Effector memory CD4-positive, alpha-beta T cell (primary cell): ENCODE data around the gene HSCB.
A peak's percentile ranks its signal among the peaks of the same experiment; 100 is the strongest.

Experiments
- DNase-seq, 3 donors: peaks; one replicate each; pipeline ENCODE4 v3.0.0-alpha.2; 2020
- H3K27ac ChIP-seq: 2 replicates; pipeline ENCODE4 v1.7.0; 2013; ENCODE audit warnings: mild to moderate bottlenecking, low read length, moderate library complexity; ENCODE audit not compliant: insufficient read depth, poor library complexity, severe bottlenecking
- H3K27me3 ChIP-seq: replicated peaks from 2 replicates; pipeline ENCODE4 v1.7.0; 2013; ENCODE audit warnings: mild to moderate bottlenecking, low read length; ENCODE audit not compliant: insufficient read depth, control insufficient read depth, poor library complexity, severe bottlenecking
- H3K36me3 ChIP-seq: 2 replicates; pipeline ENCODE4 v1.7.0; 2013; ENCODE audit warnings: mild to moderate bottlenecking, low read length, moderate library complexity; ENCODE audit not compliant: control insufficient read depth, insufficient read depth
- H3K4me1 ChIP-seq: 2 replicates; pipeline ENCODE4 v1.7.0; 2013; ENCODE audit warnings: low read length, mild to moderate bottlenecking; ENCODE audit not compliant: control insufficient read depth, insufficient read depth, poor library complexity, severe bottlenecking
- H3K4me3 ChIP-seq: 2 replicates; pipeline ENCODE4 v1.7.0; 2013; ENCODE audit warnings: low read length, low read depth, mild to moderate bottlenecking; ENCODE audit not compliant: insufficient read depth, poor library complexity, severe bottlenecking
- H3K9me3 ChIP-seq: 2 replicates; pipeline ENCODE4 v1.7.0; 2013; ENCODE audit warnings: mild to moderate bottlenecking, low read length, moderate library complexity; ENCODE audit not compliant: control insufficient read depth

The HSCB gene

GRCh38 chr22:28768701-28769393 lies 27.0 kb downstream of the HSCB start:
- no peak for DNase-seq

GRCh38 chr22:28769394-28770085 lies 27.7 kb downstream of the HSCB start:
- H3K36me3 ChIP-seq: no peaks in the 10 kb centered on the region
- no peak for DNase-seq
- H3K4me1 ChIP-seq: peaks cover 3% of the 10 kb centered on the region
- no peaks in the 10 kb centered on the region for H3K9me3 ChIP-seq
- no peak overlapping the region for H3K27ac ChIP-seq
- H3K27me3 ChIP-seq: no peaks in the 10 kb centered on the region
- H3K4me3 ChIP-seq: no peak overlapping the region

More at GRCh38 chr22:28768701-28769393, 27.0 kb downstream of the HSCB start:
- Histone ChIP-seq H3K27ac (no peak overlapping the region), H3K9me3 (no peaks in the 10 kb centered on the region), H3K27me3 (no peaks in the 10 kb centered on the region), H3K4me1 (peaks cover 3% of the 10 kb centered on the region), H3K36me3 (no peaks in the 10 kb centered on the region), H3K4me3 (no peak overlapping the region)

- Histone ChIP-seq H3K4me1 (peaks cover 3% of the 10 kb centered on the region), H3K36me3 (no peaks in the 10 kb centered on the region), H3K27me3 (no peaks in the 10 kb centered on the region), H3K27ac (no peak overlapping the region), H3K4me3 (no peak overlapping the region), H3K9me3 (no peaks in the 10 kb centered on the region)
- DNase-seq: no peak
Observed at GRCh38 chr22:28771195-28771791, 29.5 kb downstream of the HSCB start.

GRCh38 chr22:28772633-28773460 lies 31.0 kb downstream of the HSCB start, which contains the start of gene CCDC117:
Gene CCDC117, plus strand, starts transcription at chr22:28772695. Its CDS starts 155 bp downstream, at chr22:28772850.
- Histone ChIP-seq H3K27me3 (no peaks in the 10 kb centered on the region), H3K36me3 (no peaks in the 10 kb centered on the region), H3K4me1 (peaks cover 3% of the 10 kb centered on the region), H3K27ac (peak within 1 kb of the TSS; percentile 88), H3K9me3 (no peaks in the 10 kb centered on the region), H3K4me3 (peak within 1 kb of the TSS; percentile 78)
- DNase-seq: peak; percentile 81 to 91 (median 86)

GRCh38 chr22:28773461-28773867 lies 31.6 kb downstream of the HSCB start:
- H3K27me3 ChIP-seq: no peaks in the 10 kb centered on the region
- H3K4me1 ChIP-seq: peaks cover 3% of the 10 kb centered on the region
- H3K36me3 ChIP-seq: no peaks in the 10 kb centered on the region
- H3K27ac ChIP-seq: peak overlapping the region; percentile 67
- H3K4me3 ChIP-seq: peak overlapping the region; percentile 78
- DNase-seq: no peak
- H3K9me3 ChIP-seq: no peaks in the 10 kb centered on the region

GRCh38 chr22:28774378-28774777 lies 32.5 kb downstream of the HSCB start:
- Histone ChIP-seq H3K4me1 (peaks cover 3% of the 10 kb centered on the region), H3K4me3 (no peak overlapping the region), H3K27me3 (no peaks in the 10 kb centered on the region), H3K27ac (no peak overlapping the region), H3K9me3 (no peaks in the 10 kb centered on the region), H3K36me3 (peaks cover 3% of the 10 kb centered on the region)
- DNase-seq: no peak

- no peaks in the 10 kb centered on the region for H3K4me1 ChIP-seq
- no peak for DNase-seq
- H3K9me3 ChIP-seq: no peaks in the 10 kb centered on the region
- no peak overlapping the region for H3K4me3 ChIP-seq
- peaks cover 26% of the 10 kb centered on the region for H3K36me3 ChIP-seq
- H3K27me3 ChIP-seq: no peaks in the 10 kb centered on the region
- H3K27ac ChIP-seq: no peak overlapping the region
Observed at GRCh38 chr22:28779833-28780232, 38.0 kb downstream of the HSCB start.

- DNase-seq: no peak
- H3K27me3 ChIP-seq: no peaks in the 10 kb centered on the region
- H3K4me1 ChIP-seq: no peaks in the 10 kb centered on the region
- no peaks in the 10 kb centered on the region for H3K9me3 ChIP-seq
- peaks cover 29% of the 10 kb centered on the region for H3K36me3 ChIP-seq
- no peak overlapping the region for H3K27ac ChIP-seq
- H3K4me3 ChIP-seq: no peak overlapping the region
Observed at GRCh38 chr22:28780296-28780695, 38.5 kb downstream of the HSCB start.

GRCh38 chr22:28783786-28784671 lies 42.2 kb downstream of the HSCB start:
- no peak overlapping the region for H3K27ac ChIP-seq
- H3K27me3 ChIP-seq: no peaks in the 10 kb centered on the region
- H3K4me3 ChIP-seq: no peak overlapping the region
- no peaks in the 10 kb centered on the region for H3K9me3 ChIP-seq
- no peak for DNase-seq
- no peaks in the 10 kb centered on the region for H3K4me1 ChIP-seq
- peaks cover 50% of the 10 kb centered on the region for H3K36me3 ChIP-seq
